ENCODE data around the gene TUBGCP6. TPM values are rescaled to one million over a fixed set of nuclear protein-coding genes. Genes with fewer than 3 reads are reported as not detected.

The TUBGCP6 gene
- total and polyA plus RNA-seq, 2 donors (not counting 1 experiment from before 2014, with no cell fraction given) = 137 to 178 TPM

GRCh38 chr22:50259302-50259701, 14.5 kb upstream of the TUBGCP6 start:
- Histone ChIP-seq H4K20me1 (ENCODE audit: control insufficient read depth, insufficient read depth, low read length, poor library complexity, severe bottlenecking) (no peaks in the 10 kb centered on the region), H3K27me3 (replicated peaks in 1 of 4; ENCODE audit: control extremely low read depth in 1 of 4, control insufficient read depth in 3 of 4, insufficient read depth in 4 of 4, low read length in 3 of 4) (peaks cover 0 to 31% (median 8%) of the 10 kb centered on the region in 4 experiments), H3K9me3 (ENCODE audit: control extremely low read depth in 1 of 3, control insufficient read depth in 2 of 3, insufficient read depth in 1 of 3, low read length in 2 of 3) (no peaks in the 10 kb centered on the region), H2AFZ (ENCODE audit: insufficient read depth, low read depth, low read length, poor library complexity, severe bottlenecking) (no peak overlapping the region), H3K4me3 (ENCODE audit: control extremely low read depth in 1 of 5, extremely low read depth in 1 of 5, insufficient read depth in 1 of 5, low read depth in 2 of 5, low read length in 4 of 5) (no peak overlapping the region), H3K9ac (ENCODE audit: low read length) (no peak overlapping the region), H3K4me2 (replicated peaks; ENCODE audit: low read depth, low read length, poor library complexity, severe bottlenecking) (no peak overlapping the region), H3K27ac (ENCODE audit: low read length in 2 of 2) (no peak overlapping the region), H3K4me1 (ENCODE audit: control insufficient read depth in 2 of 2, insufficient read depth in 2 of 2, low read length in 2 of 2) (peaks cover 17 to 21% of the 10 kb centered on the region in 2 donors), H3K36me3 (replicated peaks in 1 of 2; ENCODE audit: control extremely low read depth in 1 of 2, control insufficient read depth in 1 of 2, extremely low read depth in 1 of 2, insufficient read depth in 2 of 2, low read length in 1 of 2) (no peaks in the 10 kb centered on the region), H3K79me2 (ENCODE audit: control insufficient read depth, insufficient read depth, low read length) (no peaks in the 10 kb centered on the region)
- ChIA-PET CTCF (no interaction called here), POLR2A (no interaction called here)
- TF ChIP-seq CTCF (IDR thresholded peaks at IDR 0.05) (no peak), EZH2 (IDR thresholded peaks at IDR 0.05; ENCODE audit: borderline replicate concordance, insufficient read depth, low read depth, low read length, poor library complexity, severe bottlenecking) (no peak)
- ATAC-seq (ENCODE audit: low read depth) (no peak), DNase-seq (no peak)
- WGBS (ENCODE audit: insufficient coverage) = 89% methylated on average over 14 of the region's 15 CpGs
- Mint-ChIP-seq H3K9me3 (ENCODE audit: insufficient read depth) (no peaks in the 10 kb centered on the region), H3K27me3 (peaks cover 10% of the 10 kb centered on the region), H3K4me3 (peak overlapping the region; percentile 37), H3K27ac (no peak overlapping the region), H3K4me1 (peaks cover 13% of the 10 kb centered on the region)
- intact Hi-C loops (cut with micrococcal nuclease) = no loop called here

- Histone ChIP-seq H3K36me3 (replicated peaks in 1 of 2; ENCODE audit: control extremely low read depth in 1 of 2, control insufficient read depth in 1 of 2, extremely low read depth in 1 of 2, insufficient read depth in 2 of 2, low read length in 1 of 2) (no peaks in the 10 kb centered on the region), H3K9me3 (ENCODE audit: control extremely low read depth in 1 of 3, control insufficient read depth in 2 of 3, insufficient read depth in 1 of 3, low read length in 2 of 3) (no peaks in the 10 kb centered on the region), H3K4me1 (ENCODE audit: control insufficient read depth in 2 of 2, insufficient read depth in 2 of 2, low read length in 2 of 2) (peaks cover 17 to 21% of the 10 kb centered on the region in 2 donors), H3K79me2 (ENCODE audit: control insufficient read depth, insufficient read depth, low read length) (no peaks in the 10 kb centered on the region), H4K20me1 (ENCODE audit: control insufficient read depth, insufficient read depth, low read length, poor library complexity, severe bottlenecking) (no peaks in the 10 kb centered on the region), H3K9ac (ENCODE audit: low read length) (no peak overlapping the region), H3K27me3 (replicated peaks in 1 of 4; ENCODE audit: control extremely low read depth in 1 of 4, control insufficient read depth in 3 of 4, insufficient read depth in 4 of 4, low read length in 3 of 4) (peaks cover 0 to 30% (median 8%) of the 10 kb centered on the region in 4 experiments), H3K27ac (ENCODE audit: low read length in 2 of 2) (no peak overlapping the region), H2AFZ (ENCODE audit: insufficient read depth, low read depth, low read length, poor library complexity, severe bottlenecking) (no peak overlapping the region), H3K4me2 (replicated peaks; ENCODE audit: low read depth, low read length, poor library complexity, severe bottlenecking) (no peak overlapping the region), H3K4me3 (ENCODE audit: control extremely low read depth in 1 of 5, extremely low read depth in 1 of 5, insufficient read depth in 1 of 5, low read depth in 2 of 5, low read length in 4 of 5) (no peak overlapping the region)
- peaks cover 13% of the 10 kb centered on the region for H3K4me1 Mint-ChIP-seq
- H3K27me3 Mint-ChIP-seq = peaks cover 10% of the 10 kb centered on the region
- intact Hi-C loops (cut with micrococcal nuclease) = no loop called here
- ChIA-PET CTCF (no interaction called here), POLR2A (no interaction called here)
- TF ChIP-seq EZH2 (IDR thresholded peaks at IDR 0.05; ENCODE audit: borderline replicate concordance, insufficient read depth, low read depth, low read length, poor library complexity, severe bottlenecking) (no peak), CTCF (IDR thresholded peaks at IDR 0.05) (no peak)
- 96% methylated on average over 18 of the region's 24 CpGs for WGBS (ENCODE audit: insufficient coverage)
- H3K9me3 Mint-ChIP-seq (ENCODE audit: insufficient read depth) = no peaks in the 10 kb centered on the region
- H3K27ac Mint-ChIP-seq = no peak overlapping the region
- peak overlapping the region; percentile 37 for H3K4me3 Mint-ChIP-seq
- DNase-seq (no peak), ATAC-seq (ENCODE audit: low read depth) (no peak)
Observed at GRCh38 chr22:50258361-50259292, 13.8 kb upstream of the TUBGCP6 start.

Measured in B cell (primary cell).